ENCODE results near the gene HACD3.

DNA sequence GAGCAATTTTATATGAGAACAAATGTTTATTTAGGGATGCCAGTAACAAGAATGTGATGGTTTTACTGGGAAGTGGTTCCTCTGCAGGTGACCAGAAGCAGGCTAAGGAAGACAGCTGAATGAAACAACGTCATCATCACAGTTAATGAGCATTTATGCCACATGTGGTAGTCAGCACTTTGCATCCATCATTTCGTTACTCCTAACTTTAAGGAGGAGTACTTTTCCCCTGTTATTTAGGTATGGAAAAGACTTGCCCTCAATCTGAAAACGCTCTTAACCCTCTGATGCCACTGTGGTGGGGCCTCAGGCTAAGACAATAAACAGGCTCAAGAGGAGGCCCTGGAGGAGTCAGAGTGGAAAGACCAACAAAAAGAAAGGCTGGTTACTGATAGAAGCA, 49.5 kb downstream of the HACD3 start:
- TF ChIP-seq, protein P1, sequence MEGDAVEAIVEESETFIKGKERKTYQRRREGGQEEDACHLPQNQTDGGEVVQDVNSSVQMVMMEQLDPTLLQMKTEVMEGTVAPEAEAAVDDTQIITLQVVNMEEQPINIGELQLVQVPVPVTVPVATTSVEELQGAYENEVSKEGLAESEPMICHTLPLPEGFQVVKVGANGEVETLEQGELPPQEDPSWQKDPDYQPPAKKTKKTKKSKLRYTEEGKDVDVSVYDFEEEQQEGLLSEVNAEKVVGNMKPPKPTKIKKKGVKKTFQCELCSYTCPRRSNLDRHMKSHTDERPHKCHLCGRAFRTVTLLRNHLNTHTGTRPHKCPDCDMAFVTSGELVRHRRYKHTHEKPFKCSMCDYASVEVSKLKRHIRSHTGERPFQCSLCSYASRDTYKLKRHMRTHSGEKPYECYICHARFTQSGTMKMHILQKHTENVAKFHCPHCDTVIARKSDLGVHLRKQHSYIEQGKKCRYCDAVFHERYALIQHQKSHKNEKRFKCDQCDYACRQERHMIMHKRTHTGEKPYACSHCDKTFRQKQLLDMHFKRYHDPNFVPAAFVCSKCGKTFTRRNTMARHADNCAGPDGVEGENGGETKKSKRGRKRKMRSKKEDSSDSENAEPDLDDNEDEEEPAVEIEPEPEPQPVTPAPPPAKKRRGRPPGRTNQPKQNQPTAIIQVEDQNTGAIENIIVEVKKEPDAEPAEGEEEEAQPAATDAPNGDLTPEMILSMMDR (conservative IDR thresholded peaks at IDR 0.05; ENCODE audit: low read depth, low read length), result no peak
- TF ChIP-seq EZH2 (IDR thresholded peaks at IDR 0.05; ENCODE audit: borderline replicate concordance, low read depth, low read length, poor library complexity, severe bottlenecking), result no peak
